Common myeloid progenitor, CD34-positive (primary cell): ENCODE data around the gene OR2A12. TPM values are rescaled to one million over a fixed set of nuclear protein-coding genes. Genes with fewer than 3 reads are reported as not detected.

ENCODE experiments used
- CTCF ChIA-PET: fragments of 350-600 bp; sonication (Branson Sonifier 250); formaldehyde crosslinking; loops from one replicate; lab custom pipeline; 2021; ENCODE audit warnings: antibody characterized with exemption; lab: Charles Lee
- POLR2A ChIA-PET: fragments of 350-600 bp; sonication (Branson Sonifier 250); formaldehyde crosslinking; loops from one replicate; lab custom pipeline; 2021; ENCODE audit warnings: antibody characterized with exemption; lab: Charles Lee
- DNase-seq, 3 donors: peaks; one replicate each; pipeline versions ENCODE4 v3.0.0 to v3.0.0-alpha.2; 2013
- H3K27ac ChIP-seq, 2 experiments: 1 replicate in 1 of 2; 2 replicates in 1 of 2; pipeline ENCODE4 v1.7.0; 2013; ENCODE audit warnings: inconsistent platforms in 2 of 2, low read length in 2 of 2, mild to moderate bottlenecking in 2 of 2, low read depth in 1 of 2, moderate library complexity in 1 of 2; ENCODE audit not compliant: severe bottlenecking in 2 of 2, insufficient read depth in 1 of 2, poor library complexity in 1 of 2
- H3K27me3 ChIP-seq, 5 experiments: replicated peaks in 2 of 5; 1 replicate in 3 of 5; 2 replicates in 2 of 5; pipeline versions ENCODE4 v1.6.1 to v1.7.0; 2013; ENCODE audit warnings: low read length in 4 of 5, mild to moderate bottlenecking in 2 of 5, moderate library complexity in 2 of 5, inconsistent platforms in 1 of 5; ENCODE audit not compliant: insufficient read depth in 5 of 5, control insufficient read depth in 4 of 5
- H3K36me3 ChIP-seq, 4 experiments: 1 replicate in 2 of 4; 2 replicates in 2 of 4; pipeline versions ENCODE4 v1.6.1 to v1.7.0; 2013; ENCODE audit warnings: low read length in 3 of 4, control low read depth in 1 of 4, mild to moderate bottlenecking in 1 of 4; ENCODE audit not compliant: control insufficient read depth in 4 of 4, insufficient read depth in 4 of 4
- H3K4me1 ChIP-seq, 4 experiments: 1 replicate in 3 of 4; 2 replicates in 1 of 4; pipeline versions ENCODE4 v1.6.1 to v1.7.1; 2013; ENCODE audit warnings: low read length in 3 of 4, mild to moderate bottlenecking in 3 of 4, control low read depth in 1 of 4, inconsistent platforms in 1 of 4, moderate library complexity in 1 of 4; ENCODE audit not compliant: control insufficient read depth in 4 of 4, insufficient read depth in 4 of 4; ENCODE audit errors: control extremely low read depth in 1 of 4
- H3K4me3 ChIP-seq, 7 experiments: 1 replicate in 4 of 7; 2 replicates in 3 of 7; pipeline versions ENCODE4 v1.5.1 to v1.7.0; 2013; ENCODE audit warnings: mild to moderate bottlenecking in 7 of 7, low read length in 6 of 7, moderate library complexity in 6 of 7, inconsistent platforms in 2 of 7, low read depth in 2 of 7, control low read depth in 1 of 7; ENCODE audit not compliant: insufficient read depth in 4 of 7, control insufficient read depth in 1 of 7; ENCODE audit errors: extremely low read depth in 1 of 7
- H3K9me3 ChIP-seq, 5 experiments: 1 replicate in 4 of 5; 2 replicates in 1 of 5; pipeline versions ENCODE4 v1.6.1 to v1.7.1; 2013; ENCODE audit warnings: low read length in 4 of 5, mild to moderate bottlenecking in 2 of 5, inconsistent platforms in 1 of 5, low read depth in 1 of 5, moderate library complexity in 1 of 5; ENCODE audit not compliant: control insufficient read depth in 4 of 5, insufficient read depth in 2 of 5; ENCODE audit errors: control extremely low read depth in 1 of 5
- WGBS: methylation state at CpG from one replicate; pipeline ENCODE4 v1.1.5; 2013; ENCODE audit not compliant: insufficient coverage; 5-methylcytosine and 5-hydroxymethylcytosine counted together
- polyA plus RNA-seq: library from polyadenylated mRNA; unstranded; fragments of 120-200 nt; gene quantifications from one replicate; pipeline ENCODE4 v1.2.1, GENCODE V29; 2013

Gene OR2A12
- not detected for polyA plus RNA-seq

GRCh38 chr7:144085978-144086377 is at the start of gene OR2A12:
Gene OR2A12, plus strand, starts transcription at chr7:144086278. Its CDS starts 8,830 bp downstream, at chr7:144095108.
- POLR2A ChIA-PET, result no interaction called here
- Histone ChIP-seq H3K4me3 (no peak within 1 kb of the TSS), H3K9me3 (no peaks in the 10 kb centered on the region), H3K27ac (no peak within 1 kb of the TSS), H3K36me3 (no peaks in the 10 kb centered on the region), H3K4me1 (no peaks in the 10 kb centered on the region), H3K27me3 (no peaks in the 10 kb centered on the region)
- WGBS, result no CpG with 5 or more reads among the region's 2 CpGs
- no peak for DNase-seq
- CTCF ChIA-PET, result no interaction called here

DNA sequence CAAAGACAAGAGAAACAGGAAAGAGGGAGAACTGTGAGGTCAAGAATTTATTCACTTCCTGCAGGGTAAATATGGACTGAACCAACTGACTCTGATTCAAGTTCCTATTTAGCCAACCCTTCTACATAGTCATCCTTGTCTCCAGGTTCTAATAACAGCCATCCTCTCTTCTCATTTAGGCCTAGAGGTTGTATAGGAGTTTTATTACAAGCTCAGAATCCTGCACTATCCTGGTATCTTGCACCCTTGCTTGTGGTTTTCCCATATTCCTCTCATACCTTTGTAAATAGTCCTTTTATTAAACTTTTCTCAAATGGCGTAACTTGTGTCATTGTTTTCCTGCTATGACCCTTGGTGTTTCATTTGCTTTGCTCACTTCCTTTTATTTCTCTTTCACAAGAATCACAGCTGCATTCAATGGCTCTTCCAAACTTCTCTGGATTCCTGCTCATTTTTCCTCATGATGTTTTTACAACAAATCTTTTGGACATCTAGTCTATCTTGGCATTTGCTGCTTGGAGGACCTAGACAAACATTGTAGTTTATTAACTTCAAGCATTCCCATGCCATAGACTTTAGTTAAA is 49.7 kb upstream of the OR2A12 start:
- peaks cover 0 to 4% (median 0%) of the 10 kb centered on the region in 4 experiments for H3K4me1 ChIP-seq
- no peaks in the 10 kb centered on the region for H3K36me3 ChIP-seq
- H3K9me3 ChIP-seq, result no peaks in the 10 kb centered on the region
- CTCF ChIA-PET, result no interaction called here
- 67% methylated on average over 1 of the region's 1 CpG for WGBS
- POLR2A ChIA-PET, result no interaction called here
- H3K27ac ChIP-seq, result no peak overlapping the region
- no peak for DNase-seq
- no peak overlapping the region for H3K4me3 ChIP-seq
- no peaks in the 10 kb centered on the region for H3K27me3 ChIP-seq

DNA sequence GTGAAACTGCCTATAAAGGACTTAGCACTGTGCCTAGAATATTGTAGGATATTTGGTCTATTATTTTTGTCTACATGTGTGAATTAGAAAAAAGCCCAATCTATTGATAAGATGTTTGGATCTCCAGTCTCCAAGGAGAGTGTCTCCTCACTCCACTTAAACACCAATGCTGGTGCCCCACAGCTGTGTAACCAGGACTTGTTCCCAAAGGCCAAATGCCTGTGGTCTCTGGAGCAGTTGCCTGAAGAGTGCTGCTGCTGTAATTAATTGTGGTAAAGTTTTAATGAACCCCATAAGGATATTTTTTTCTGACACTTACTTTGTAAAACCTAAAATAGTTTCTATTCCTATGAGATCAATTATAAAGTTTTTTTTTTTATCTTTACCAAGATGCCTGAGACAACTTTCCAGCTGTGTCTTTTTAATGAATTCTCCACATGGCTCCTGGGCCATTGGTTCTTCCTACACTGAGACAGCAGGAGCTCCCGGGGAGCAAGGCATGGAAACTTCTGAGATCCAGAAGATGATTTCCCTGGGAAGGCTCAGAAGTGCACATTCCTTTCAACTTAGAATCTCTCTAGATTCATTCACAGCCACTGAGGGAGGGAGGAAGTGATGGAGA is 48.6 kb upstream of the OR2A12 start:
- H3K36me3 ChIP-seq, result no peaks in the 10 kb centered on the region
- WGBS, result no CpG with 5 or more reads among the region's 1 CpG
- no peaks in the 10 kb centered on the region for H3K27me3 ChIP-seq
- H3K4me3 ChIP-seq, result no peak overlapping the region
- H3K27ac ChIP-seq, result no peak overlapping the region
- ChIA-PET POLR2A (no interaction called here), CTCF (interaction anchor here (1.6 kb wide), 1 partner anchor 11 kb away, joined by 6 read pairs; no protein-coding TSS in a partner anchor)
- DNase-seq, result no peak
- H3K4me1 ChIP-seq, result peaks cover 0 to 4% (median 0%) of the 10 kb centered on the region in 4 experiments
- H3K9me3 ChIP-seq, result no peaks in the 10 kb centered on the region

GRCh38 chr7:144038887-144039286 is 47.2 kb upstream of the OR2A12 start:
- Histone ChIP-seq H3K9me3 (no peaks in the 10 kb centered on the region), H3K4me3 (no peak overlapping the region), H3K36me3 (no peaks in the 10 kb centered on the region), H3K4me1 (no peaks in the 10 kb centered on the region), H3K27ac (no peak overlapping the region), H3K27me3 (no peaks in the 10 kb centered on the region)
- no peak for DNase-seq
- CTCF ChIA-PET, result interaction anchor here (1.6 kb wide), 1 partner anchor 13 kb away, joined by 6 read pairs; no protein-coding TSS in a partner anchor
- POLR2A ChIA-PET, result no interaction called here
- no CpG with 5 or more reads among the region's 4 CpGs for WGBS

DNA sequence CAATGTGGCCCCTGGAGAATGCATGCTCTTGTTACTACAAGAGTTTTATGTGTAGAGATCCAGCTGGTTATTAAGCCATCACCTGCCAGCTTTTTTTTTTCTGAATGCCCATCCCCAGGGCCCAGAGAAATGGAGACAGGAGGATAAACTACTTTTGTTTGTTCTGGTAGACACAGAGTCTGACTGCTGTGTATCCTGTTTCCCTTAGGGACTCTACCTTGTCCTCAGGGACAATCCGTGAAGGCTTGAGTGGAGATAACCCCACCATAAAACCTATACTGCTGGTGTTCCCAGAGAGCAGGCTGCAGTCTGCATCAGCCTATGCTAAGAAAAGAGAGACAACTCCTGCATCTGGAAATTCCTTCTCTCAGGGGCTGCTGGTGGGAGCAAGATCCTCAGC is 37.4 kb upstream of the OR2A12 start, which contains the start of gene OR2A5:
Gene OR2A5 (plus strand): TSS at position 301 of the 400 bp plus-strand sequence. CDS start 1,454 bp downstream, outside the sequence.
- Histone ChIP-seq H3K4me3 (no peak within 1 kb of the TSS), H3K27me3 (no peaks in the 10 kb centered on the region), H3K36me3 (no peaks in the 10 kb centered on the region), H3K27ac (no peak within 1 kb of the TSS), H3K9me3 (no peaks in the 10 kb centered on the region), H3K4me1 (no peaks in the 10 kb centered on the region)
- CTCF ChIA-PET, result no interaction called here
- POLR2A ChIA-PET, result no interaction called here
- 100% methylated on average over 1 of the region's 1 CpG for WGBS
- DNase-seq, result no peak

DNA sequence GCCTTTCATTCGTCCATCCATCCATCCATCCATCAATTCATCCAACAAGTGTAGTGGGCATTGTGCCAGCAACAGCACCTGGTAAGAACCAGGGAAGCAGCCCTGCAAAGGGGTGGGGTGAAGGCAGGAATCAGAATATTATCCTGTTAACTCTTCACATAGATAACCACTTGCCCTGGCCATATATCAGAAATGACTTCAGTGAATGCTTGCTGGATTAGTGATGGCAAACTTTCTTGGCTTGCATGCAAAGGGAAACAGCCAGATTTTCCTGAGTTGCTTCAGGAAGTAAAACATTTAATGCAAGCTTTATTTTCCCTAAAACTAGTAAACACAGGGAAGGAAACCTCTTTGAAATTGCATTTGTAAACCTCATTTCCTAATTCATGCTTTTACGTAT is 36.6 kb upstream of the OR2A12 start:
- 100% methylated on average over 1 of the region's 2 CpGs for WGBS
- Histone ChIP-seq H3K4me3 (no peak overlapping the region), H3K9me3 (peaks cover 0 to 3% (median 0%) of the 10 kb centered on the region in 5 experiments), H3K27ac (no peak overlapping the region), H3K27me3 (no peaks in the 10 kb centered on the region), H3K4me1 (no peaks in the 10 kb centered on the region), H3K36me3 (no peaks in the 10 kb centered on the region)
- ChIA-PET POLR2A (no interaction called here), CTCF (no interaction called here)
- DNase-seq, result no peak

GRCh38 chr7:144050093-144050492 is 36.0 kb upstream of the OR2A12 start:
- ChIA-PET POLR2A (no interaction called here), CTCF (no interaction called here)
- Histone ChIP-seq H3K4me3 (no peak overlapping the region), H3K4me1 (no peaks in the 10 kb centered on the region), H3K9me3 (peaks cover 0 to 3% (median 0%) of the 10 kb centered on the region in 5 experiments), H3K27ac (no peak overlapping the region), H3K27me3 (no peaks in the 10 kb centered on the region), H3K36me3 (no peaks in the 10 kb centered on the region)
- no peak for DNase-seq
- 100% methylated on average over 2 of the region's 3 CpGs for WGBS
